HG02763 (cell line): ENCODE results near the gene ITGA4.
"Not testable (repeated sequence)": the region's sequence is repeated elsewhere in the genome, so short reads cannot be mapped to it uniquely, and the experiment has no call there.

Experiments
- ATAC-seq: cut with Tn5 transposase; IDR thresholded peaks from one replicate; pipeline ENCODE4 v1.9.1; 2021; ENCODE audit warnings: mild to moderate bottlenecking, moderate library complexity; ENCODE audit not compliant: unreplicated experiment

Gene ITGA4

GRCh38 chr2:181457121-181457740, at the start of gene ITGA4:
Gene ITGA4, plus strand, starts transcription at chr2:181457386. Its CDS starts 269 bp downstream, at chr2:181457655.
- ATAC-seq = peak; percentile 71

GRCh38 chr2:181408861-181409260, 48.3 kb upstream of the ITGA4 start:
- no peak for ATAC-seq

- peak; percentile 98 for ATAC-seq
These were observed 45.9 kb upstream of the ITGA4 start for GRCh38 chr2:181411105-181411849.

GRCh38 chr2:181419129-181419855, 37.9 kb upstream of the ITGA4 start:
- ATAC-seq = no peak

GRCh38 chr2:181420259-181421130, 36.7 kb upstream of the ITGA4 start:
- ATAC-seq = no peak

GRCh38 chr2:181421131-181421458, 36.1 kb upstream of the ITGA4 start:
- no peak for ATAC-seq

GRCh38 chr2:181421464-181421863, 35.7 kb upstream of the ITGA4 start:
- no peak for ATAC-seq

- no peak for ATAC-seq
These were observed 30.5 kb upstream of the ITGA4 start for GRCh38 chr2:181426672-181427071.

GRCh38 chr2:181430406-181431118, 26.6 kb upstream of the ITGA4 start:
- ATAC-seq = no peak

- ATAC-seq = no peak
These were observed 25.5 kb upstream of the ITGA4 start for GRCh38 chr2:181431674-181432073.

GRCh38 chr2:181438261-181438660, 18.9 kb upstream of the ITGA4 start:
- ATAC-seq = no peak

GRCh38 chr2:181440344-181440743, 16.8 kb upstream of the ITGA4 start:
- no peak for ATAC-seq

GRCh38 chr2:181440919-181441318, 16.3 kb upstream of the ITGA4 start:
- ATAC-seq = no peak

- ATAC-seq = no peak
These were observed 15.5 kb upstream of the ITGA4 start for GRCh38 chr2:181441670-181442069.

- ATAC-seq = no peak
These were observed 12.5 kb upstream of the ITGA4 start for GRCh38 chr2:181444654-181445053.

- no peak for ATAC-seq
These were observed 10.2 kb upstream of the ITGA4 start for GRCh38 chr2:181446985-181447384.

GRCh38 chr2:181449278-181449677, 7.9 kb upstream of the ITGA4 start:
- ATAC-seq = not testable (repeated sequence)

GRCh38 chr2:181454686-181455450, 2.3 kb upstream of the ITGA4 start:
- ATAC-seq = no peak

- ATAC-seq = peak; percentile 71
These were observed 496 bp upstream of the ITGA4 start for GRCh38 chr2:181456660-181457120.
